SK-N-MC (cell line): ENCODE data around the gene MAGEF1.
"Not testable (repeated sequence)": the region's sequence is repeated elsewhere in the genome, so short reads cannot be mapped to it uniquely, and the experiment has no call there.

Source experiments
- DNase-seq: peaks from one replicate; pipeline ENCODE4 v3.0.0-alpha.2; 2011; ENCODE audit warnings: low read depth, low spot score
- H3K27ac ChIP-seq: fragments of 200-600 bp; sonication (generic); 2 replicates; pipeline ENCODE4 v1.5.1; 2016; ENCODE audit warnings: mixed run types
- H3K36me3 ChIP-seq: fragments of 200-600 bp; sonication (generic); 2 replicates; pipeline ENCODE4 v1.6.1; 2017; ENCODE audit warnings: antibody characterized with exemption, low read length, mixed read lengths; ENCODE audit not compliant: insufficient read depth
- H3K4me3 ChIP-seq: fragments of 200-600 bp; sonication (generic); 2 replicates; pipeline ENCODE4 v1.5.1; 2016
- H3K9ac ChIP-seq: fragments of 200-600 bp; sonication (generic); 2 replicates; pipeline ENCODE4 v1.8.0; 2017; ENCODE audit warnings: mixed run types, mixed read lengths; ENCODE audit not compliant: insufficient read length
- H3K9me3 ChIP-seq: fragments of 200-600 bp; sonication (generic); 2 replicates; pipeline ENCODE4 v1.6.1; 2017; ENCODE audit warnings: low read depth, mild to moderate bottlenecking, antibody characterized with exemption, low read length, moderate library complexity, mixed read lengths
- EZH2 ChIP-seq: fragments of 200-600 bp; sonication (generic); IDR thresholded peaks from one replicate; pipeline ENCODE4 v1.6.1; 2017; ENCODE audit warnings: antibody characterized with exemption
- FOXP2 ChIP-seq: optimal IDR thresholded peaks from 2 replicates; pipeline ENCODE3; 2011; ENCODE audit warnings: mild to moderate bottlenecking, moderate library complexity; ENCODE audit not compliant: insufficient read depth; ENCODE audit errors: extremely low read length, control extremely low read depth
- POLR2AphosphoS5 ChIP-seq: IDR thresholded peaks from 2 replicates; pipeline ENCODE4 v1.6.1; 2012; ENCODE audit warnings: mild to moderate bottlenecking, low read depth, low read length, borderline replicate concordance

MAGEF1 gene

DNA sequence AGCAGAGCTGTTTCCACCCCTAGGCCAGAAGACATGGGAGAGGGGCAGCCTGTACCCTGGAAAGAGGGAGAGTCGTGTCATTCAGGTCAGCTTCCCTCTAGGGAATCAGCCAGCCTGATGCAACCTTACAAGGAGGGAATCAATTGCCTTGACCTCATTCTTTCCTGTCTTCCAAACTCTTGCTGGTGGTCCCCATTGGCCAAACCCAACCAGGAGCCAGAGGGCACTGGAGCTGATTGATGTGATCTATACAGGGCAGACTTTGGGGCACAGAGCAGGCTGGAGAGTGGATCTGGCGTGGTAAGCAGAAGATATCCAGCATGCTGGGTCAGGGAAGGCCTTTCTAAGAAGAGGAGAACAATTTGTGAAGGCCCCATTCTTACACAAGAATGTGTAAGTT is 19.1 kb upstream of the MAGEF1 start:
- H3K4me3 ChIP-seq = no peak overlapping the region
- DNase-seq = no peak
- H3K9ac ChIP-seq = no peak overlapping the region
- no peaks in the 10 kb centered on the region for H3K9me3 ChIP-seq
- no peak overlapping the region for H3K27ac ChIP-seq
- H3K36me3 ChIP-seq = no peaks in the 10 kb centered on the region
- TF ChIP-seq FOXP2 (no peak), POLR2AphosphoS5 (no peak), EZH2 (no peak)

- H3K36me3 ChIP-seq, H3K9me3 ChIP-seq, H3K9ac ChIP-seq, H3K4me3 ChIP-seq, DNase-seq, H3K27ac ChIP-seq: not testable (repeated sequence)
These were observed 17.3 kb upstream of the MAGEF1 start for GRCh38 chr3:184729154-184729553.

- no peak overlapping the region for H3K4me3 ChIP-seq
- no peak overlapping the region for H3K27ac ChIP-seq
- no peak for DNase-seq
- no peaks in the 10 kb centered on the region for H3K9me3 ChIP-seq
- H3K36me3 ChIP-seq = no peaks in the 10 kb centered on the region; the same call in 1 of the 2 replicates
- H3K9ac ChIP-seq = no peak overlapping the region
- TF ChIP-seq POLR2AphosphoS5 = no peak
- no peak for TF ChIP-seq EZH2
- no peak for TF ChIP-seq FOXP2
These were observed 16.2 kb upstream of the MAGEF1 start for GRCh38 chr3:184728010-184728527.

DNA sequence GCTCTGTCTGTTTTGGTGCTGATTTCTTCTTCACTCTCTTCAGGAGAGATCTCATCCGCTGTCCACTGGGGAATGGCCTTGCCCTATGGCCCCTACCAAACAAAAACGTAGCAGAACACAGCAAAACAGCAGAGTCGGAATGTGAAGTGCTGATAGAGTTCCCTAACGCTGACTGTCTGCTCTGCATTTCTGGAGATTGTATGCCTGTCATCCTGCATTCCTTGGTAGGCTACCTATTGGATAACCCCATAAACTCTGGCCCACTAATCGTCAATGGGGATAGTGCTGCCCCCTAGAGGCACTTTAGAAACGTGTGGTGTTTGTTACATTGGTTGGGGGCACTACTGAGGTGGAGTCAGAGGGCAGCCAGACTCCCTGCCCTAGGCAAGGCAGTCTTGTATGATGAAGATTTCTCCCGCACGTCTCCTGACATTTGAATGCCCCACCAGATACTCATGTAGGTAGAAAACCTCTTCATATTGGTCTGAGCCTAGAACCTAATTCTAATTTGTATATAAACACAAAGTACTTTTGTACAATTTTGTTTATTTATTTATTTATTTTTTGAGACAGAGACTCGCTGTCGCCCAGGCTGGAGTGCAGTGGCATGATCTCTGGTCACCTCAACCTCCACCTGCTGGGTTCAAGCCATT is 15.6 kb upstream of the MAGEF1 start:
- no peak for TF ChIP-seq POLR2AphosphoS5
- no peak for TF ChIP-seq EZH2
- peak; percentile 55 for TF ChIP-seq FOXP2

DNA sequence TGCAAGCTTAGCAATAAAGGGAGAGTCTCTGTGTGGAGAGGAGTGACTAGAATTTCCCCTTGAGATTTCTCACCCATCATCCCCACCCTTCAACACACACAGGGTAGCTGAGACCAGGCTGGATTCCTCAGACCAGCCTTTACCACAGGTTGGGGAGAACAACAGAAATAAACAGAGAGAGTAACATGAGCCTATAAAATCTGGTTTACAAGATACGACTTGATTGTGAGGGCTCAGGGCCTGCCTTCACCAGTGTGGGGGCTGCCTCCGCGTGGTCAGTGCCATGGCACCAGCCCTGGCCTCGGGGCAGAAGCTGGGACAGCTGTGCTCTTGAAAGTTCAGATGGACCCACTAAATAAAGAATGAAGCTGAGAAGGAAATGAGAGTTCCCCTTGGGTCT is 14.6 kb upstream of the MAGEF1 start:
- Histone ChIP-seq H3K27ac (peak overlapping the region; percentile 67), H3K9me3 (no peaks in the 10 kb centered on the region), H3K9ac (no peak overlapping the region), H3K4me3 (no peak overlapping the region), H3K36me3 (no peaks in the 10 kb centered on the region; the same call in 1 of the 2 replicates)
- DNase-seq = no peak
- no peak for TF ChIP-seq EZH2
- TF ChIP-seq FOXP2 = no peak
- no peak for TF ChIP-seq POLR2AphosphoS5

More for the DNA sequence above, 15.6 kb upstream of the MAGEF1 start:
- Histone ChIP-seq H3K36me3 (no peaks in the 10 kb centered on the region; the same call in 1 of the 2 replicates), H3K9me3 (no peaks in the 10 kb centered on the region), H3K27ac (peak overlapping the region; percentile 67), H3K4me3 (no peak overlapping the region), H3K9ac (peak overlapping the region; percentile 24)
- peak; percentile 80 for DNase-seq

GRCh38 chr3:184725176-184725719 is 13.4 kb upstream of the MAGEF1 start:
- peak overlapping the region; percentile 1; the same call in 1 of the 2 replicates for H3K4me3 ChIP-seq
- no peak for DNase-seq
- TF ChIP-seq POLR2AphosphoS5 (no peak), FOXP2 (no peak), EZH2 (no peak)
- H3K9ac ChIP-seq = peak overlapping the region; percentile 10
- H3K27ac ChIP-seq = peak overlapping the region; percentile 78
- no peaks in the 10 kb centered on the region; the same call in 1 of the 2 replicates for H3K36me3 ChIP-seq
- no peaks in the 10 kb centered on the region for H3K9me3 ChIP-seq

- H3K9ac ChIP-seq = peak overlapping the region; percentile 10
- H3K27ac ChIP-seq = peak overlapping the region; percentile 78
- peaks cover 2% of the 10 kb centered on the region for H3K36me3 ChIP-seq
- no peak for TF ChIP-seq EZH2
- no peak for TF ChIP-seq POLR2AphosphoS5
- TF ChIP-seq FOXP2 = no peak
- no peak for DNase-seq
- peak overlapping the region; percentile 1; the same call in 1 of the 2 replicates for H3K4me3 ChIP-seq
- no peaks in the 10 kb centered on the region for H3K9me3 ChIP-seq
These were observed 12.8 kb upstream of the MAGEF1 start for GRCh38 chr3:184724699-184725098.

- no peak for DNase-seq
- TF ChIP-seq EZH2 = no peak
- no peak for TF ChIP-seq FOXP2
- TF ChIP-seq POLR2AphosphoS5 = no peak
These were observed 7.8 kb upstream of the MAGEF1 start for GRCh38 chr3:184719709-184720108.

GRCh38 chr3:184718431-184718830 is 6.6 kb upstream of the MAGEF1 start:
- no peak for DNase-seq
- Histone ChIP-seq H3K27ac (peak overlapping the region; percentile 87), H3K9ac (peak overlapping the region; percentile 61), H3K4me3 (peak overlapping the region; percentile 62), H3K9me3 (no peaks in the 10 kb centered on the region), H3K36me3 (peaks cover 4% of the 10 kb centered on the region; the same call in 1 of the 2 replicates)
- TF ChIP-seq FOXP2 = no peak
- no peak for TF ChIP-seq EZH2
- TF ChIP-seq POLR2AphosphoS5 = no peak

More at GRCh38 chr3:184719709-184720108, 7.8 kb upstream of the MAGEF1 start:
- Histone ChIP-seq H3K36me3 (peaks cover 4% of the 10 kb centered on the region), H3K27ac (no peak overlapping the region), H3K9ac (no peak overlapping the region), H3K4me3 (no peak overlapping the region), H3K9me3 (no peaks in the 10 kb centered on the region)
